HepG2 (cell line): ENCODE results near the gene TMBIM4. TPM values are rescaled to one million over a fixed set of nuclear protein-coding genes. Genes with fewer than 3 reads are reported as not detected.

Experiments
- CEBPG ChIP-seq: IDR thresholded peaks from 2 replicates; pipeline ENCODE4 v1.6.1; 2016
- FOXA3 ChIP-seq: IDR thresholded peaks from 2 replicates; pipeline ENCODE4 v1.6.1; 2016; ENCODE audit warnings: missing genetic modification reagents, missing compliant biosample characterization
- HNF4A ChIP-seq: sonication (generic); formaldehyde crosslinking; IDR thresholded peaks from 2 replicates; pipeline ENCODE4 v1.4.0; 2020; ENCODE audit warnings: missing genetic modification reagents
- NONO ChIP-seq, 2 experiments: fragments of 450-650 bp in 1 of 2; sonication (generic) in 1 of 2; formaldehyde crosslinking in 1 of 2; IDR thresholded peaks in 1 of 2; conservative IDR thresholded peaks in 1 of 2; 2 replicates each; pipeline versions ENCODE4 v1.6.1 to v1.8.0; 2017 to 2022; ENCODE audit warnings: mild to moderate bottlenecking in 1 of 2, missing genetic modification reagents in 1 of 2, moderate library complexity in 1 of 2
- NR2F1 ChIP-seq, 2 experiments: fragments of 450-650 bp in 1 of 2; formaldehyde crosslinking in 1 of 2; IDR thresholded peaks; 2 replicates each; pipeline versions ENCODE4 v1.5.0 to v1.6.1; 2016 to 2020; ENCODE audit warnings: mild to moderate bottlenecking in 1 of 2, missing compliant biosample characterization in 1 of 2, missing genetic modification reagents in 1 of 2, moderate library complexity in 1 of 2
- ONECUT2 ChIP-seq: sonication (generic); formaldehyde crosslinking; IDR thresholded peaks from 2 replicates; pipeline ENCODE4 v1.4.0; 2020; ENCODE audit warnings: missing genetic modification reagents
- PHF20 ChIP-seq: sonication (generic); formaldehyde crosslinking; IDR thresholded peaks from 2 replicates; pipeline ENCODE4 v1.5.0; 2020; ENCODE audit warnings: mild to moderate bottlenecking, missing genetic modification reagents
- POGZ ChIP-seq: sonication (generic); formaldehyde crosslinking; IDR thresholded peaks from 2 replicates; pipeline ENCODE4 v1.4.0; 2020; ENCODE audit warnings: mild to moderate bottlenecking, missing genetic modification reagents
- RXRA ChIP-seq: sonication (generic); formaldehyde crosslinking; IDR thresholded peaks from 2 replicates; pipeline ENCODE4 v1.5.1; 2020; ENCODE audit warnings: missing genetic modification reagents
- SIN3A ChIP-seq: IDR thresholded peaks from 2 replicates; pipeline ENCODE4 v1.6.1; 2011; ENCODE audit warnings: low read depth, mild to moderate bottlenecking, control low read depth, low read length, borderline replicate concordance
- SP2 ChIP-seq: sonication (generic); formaldehyde crosslinking; IDR thresholded peaks from 2 replicates; pipeline ENCODE4 v1.5.1; 2020; ENCODE audit warnings: mild to moderate bottlenecking, missing genetic modification reagents
- SPEN ChIP-seq: sonication (generic); formaldehyde crosslinking; IDR thresholded peaks from 2 replicates; pipeline ENCODE4 v1.5.1; 2020; ENCODE audit warnings: low read depth, mild to moderate bottlenecking, missing genetic modification reagents
- TCF7 ChIP-seq: sonication (generic); IDR thresholded peaks from 2 replicates; pipeline ENCODE4 v1.6.1; 2016; ENCODE audit warnings: antibody characterized with exemption, low read depth
- ZFP36L1 ChIP-seq: sonication (generic); formaldehyde crosslinking; IDR thresholded peaks from 2 replicates; pipeline ENCODE4 v1.8.0; 2022; ENCODE audit warnings: mild to moderate bottlenecking, missing genetic modification reagents, moderate library complexity
- ZNF24 ChIP-seq: fragments of 450-650 bp; IDR thresholded peaks from 2 replicates; pipeline ENCODE4 v1.6.1; 2017; ENCODE audit warnings: antibody characterized with exemption, mild to moderate bottlenecking
- ZNF30 ChIP-seq: sonication (generic); formaldehyde crosslinking; IDR thresholded peaks from 2 replicates; pipeline ENCODE4 v1.5.0; 2020; ENCODE audit warnings: mild to moderate bottlenecking, missing genetic modification reagents
- ZNF362 ChIP-seq: sonication (generic); formaldehyde crosslinking; IDR thresholded peaks from 2 replicates; pipeline ENCODE4 v1.4.0; 2020; ENCODE audit warnings: missing genetic modification reagents, mild to moderate bottlenecking, borderline replicate concordance
- ZNF709 ChIP-seq: sonication (generic); formaldehyde crosslinking; IDR thresholded peaks from 2 replicates; pipeline ENCODE4 v1.5.0; 2020; ENCODE audit warnings: mild to moderate bottlenecking, missing genetic modification reagents
- ZNF788 ChIP-seq: sonication (generic); formaldehyde crosslinking; IDR thresholded peaks from 2 replicates; pipeline ENCODE4 v1.5.0; 2020; ENCODE audit warnings: mild to moderate bottlenecking, missing genetic modification reagents, borderline replicate concordance
- polyA plus RNA-seq, 8 experiments: library from polyadenylated mRNA; depleted of rRNA in 3 of 8; stranded (reverse) in 7 of 8; unstranded in 1 of 8; fragments of >200 nt; fragmentation: Illumina TruSeq in 4 of 8; extraction: Trizol in 4 of 8; gene quantifications; 2 replicates each; pipeline versions ENCODE4 v1.2.1 to v1.2.3, GENCODE V29; 2011 to 2016; ENCODE audit warnings: low read depth in 4 of 8, missing spikeins in 1 of 8, mixed read lengths in 1 of 8; ENCODE audit not compliant: insufficient read depth in 1 of 8
- total RNA-seq, 5 experiments: library from RNA; depleted of rRNA; stranded (reverse); fragments of >200 nt; fragmentation: Illumina TruSeq; extraction: Trizol; gene quantifications; 2 replicates each; pipeline ENCODE4 v1.2.3, GENCODE V29; 2016; ENCODE audit warnings: low read depth in 1 of 5
- TF ChIP-seq, protein P1 (sequence below): sonication (generic); formaldehyde crosslinking; IDR thresholded peaks from 2 replicates; pipeline ENCODE4 v1.5.0; 2020; ENCODE audit warnings: missing genetic modification reagents
- TF ChIP-seq, protein P2 (sequence below): sonication (generic); formaldehyde crosslinking; IDR thresholded peaks from 2 replicates; pipeline ENCODE4 v1.4.0; 2020; ENCODE audit warnings: mild to moderate bottlenecking, missing genetic modification reagents

TMBIM4 gene
- total and polyA plus RNA-seq, 2 of the 13 experiments (the other 11 are each of a cell fraction or from before 2014, with no cell fraction given), result 60.5 to 67.7 TPM

- TF ChIP-seq, protein P1, sequence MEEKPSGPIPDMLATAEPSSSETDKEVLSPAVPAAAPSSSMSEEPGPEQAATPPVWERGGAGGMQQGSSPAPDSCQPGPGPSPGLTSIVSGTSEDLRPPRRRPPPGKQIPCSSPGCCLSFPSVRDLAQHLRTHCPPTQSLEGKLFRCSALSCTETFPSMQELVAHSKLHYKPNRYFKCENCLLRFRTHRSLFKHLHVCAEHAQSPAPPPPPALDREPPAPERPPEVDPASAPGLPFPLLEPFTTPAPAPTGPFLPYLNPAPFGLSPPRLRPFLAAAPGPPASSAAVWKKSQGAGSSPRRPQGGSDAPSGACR (CRISPR knock-in tag), result no peak
- TF ChIP-seq ONECUT2 (no peak), SP2 (CRISPR knock-in tag) (no peak), ZNF30 (CRISPR knock-in tag) (no peak), SIN3A (no peak), NONO (IDR thresholded peaks at IDR 0.05) (no peak), NONO (CRISPR knock-in tag; conservative IDR thresholded peaks at IDR 0.05) (no peak), CEBPG (CRISPR knock-in tag) (peak; percentile 97), FOXA3 (CRISPR knock-in tag) (peak; percentile 26; the same call in 1 of the 2 replicates), ZNF709 (CRISPR knock-in tag) (no peak), PHF20 (CRISPR knock-in tag) (no peak), SPEN (no peak), ZFP36L1 (no peak), TCF7 (no peak), NR2F1 (CRISPR knock-in tag; IDR thresholded peaks at IDR 0.05) (no peak), HNF4A (CRISPR knock-in tag) (peak; percentile 60), POGZ (CRISPR knock-in tag) (no peak), ZNF362 (CRISPR knock-in tag) (no peak), ZNF788 (CRISPR knock-in tag) (no peak), RXRA (CRISPR knock-in tag) (no peak), ZNF24 (no peak)
- TF ChIP-seq, protein P2, sequence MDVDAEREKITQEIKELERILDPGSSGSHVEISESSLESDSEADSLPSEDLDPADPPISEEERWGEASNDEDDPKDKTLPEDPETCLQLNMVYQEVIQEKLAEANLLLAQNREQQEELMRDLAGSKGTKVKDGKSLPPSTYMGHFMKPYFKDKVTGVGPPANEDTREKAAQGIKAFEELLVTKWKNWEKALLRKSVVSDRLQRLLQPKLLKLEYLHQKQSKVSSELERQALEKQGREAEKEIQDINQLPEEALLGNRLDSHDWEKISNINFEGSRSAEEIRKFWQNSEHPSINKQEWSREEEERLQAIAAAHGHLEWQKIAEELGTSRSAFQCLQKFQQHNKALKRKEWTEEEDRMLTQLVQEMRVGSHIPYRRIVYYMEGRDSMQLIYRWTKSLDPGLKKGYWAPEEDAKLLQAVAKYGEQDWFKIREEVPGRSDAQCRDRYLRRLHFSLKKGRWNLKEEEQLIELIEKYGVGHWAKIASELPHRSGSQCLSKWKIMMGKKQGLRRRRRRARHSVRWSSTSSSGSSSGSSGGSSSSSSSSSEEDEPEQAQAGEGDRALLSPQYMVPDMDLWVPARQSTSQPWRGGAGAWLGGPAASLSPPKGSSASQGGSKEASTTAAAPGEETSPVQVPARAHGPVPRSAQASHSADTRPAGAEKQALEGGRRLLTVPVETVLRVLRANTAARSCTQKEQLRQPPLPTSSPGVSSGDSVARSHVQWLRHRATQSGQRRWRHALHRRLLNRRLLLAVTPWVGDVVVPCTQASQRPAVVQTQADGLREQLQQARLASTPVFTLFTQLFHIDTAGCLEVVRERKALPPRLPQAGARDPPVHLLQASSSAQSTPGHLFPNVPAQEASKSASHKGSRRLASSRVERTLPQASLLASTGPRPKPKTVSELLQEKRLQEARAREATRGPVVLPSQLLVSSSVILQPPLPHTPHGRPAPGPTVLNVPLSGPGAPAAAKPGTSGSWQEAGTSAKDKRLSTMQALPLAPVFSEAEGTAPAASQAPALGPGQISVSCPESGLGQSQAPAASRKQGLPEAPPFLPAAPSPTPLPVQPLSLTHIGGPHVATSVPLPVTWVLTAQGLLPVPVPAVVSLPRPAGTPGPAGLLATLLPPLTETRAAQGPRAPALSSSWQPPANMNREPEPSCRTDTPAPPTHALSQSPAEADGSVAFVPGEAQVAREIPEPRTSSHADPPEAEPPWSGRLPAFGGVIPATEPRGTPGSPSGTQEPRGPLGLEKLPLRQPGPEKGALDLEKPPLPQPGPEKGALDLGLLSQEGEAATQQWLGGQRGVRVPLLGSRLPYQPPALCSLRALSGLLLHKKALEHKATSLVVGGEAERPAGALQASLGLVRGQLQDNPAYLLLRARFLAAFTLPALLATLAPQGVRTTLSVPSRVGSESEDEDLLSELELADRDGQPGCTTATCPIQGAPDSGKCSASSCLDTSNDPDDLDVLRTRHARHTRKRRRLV (CRISPR knock-in tag), result no peak
Measured at GRCh38 chr12:66107451-66107915, 62.3 kb downstream of the TMBIM4 start (continued).
